GM23338 (cell line): ENCODE measurements around the gene TMEM39A. TPM values are rescaled to one million over a fixed set of nuclear protein-coding genes. Genes with fewer than 3 reads are reported as not detected.

Experiments
- ATAC-seq: fragments of 200-7000 bp; cut with Tn5 transposase; 3 replicates; pipeline ENCODE4 v1.9.1; 2020
- DNase-seq: peaks from one replicate; pipeline ENCODE4 v3.0.0-alpha.2; 2015; ENCODE audit warnings: low spot score
- H2AFZ ChIP-seq: fragments of 200-600 bp; sonication (generic); 2 replicates; pipeline ENCODE4 v1.8.0; 2016; ENCODE audit warnings: antibody characterized with exemption, mild to moderate bottlenecking, moderate library complexity
- H3F3A ChIP-seq: fragments of 200-600 bp; sonication (generic); replicated peaks from 2 replicates; pipeline ENCODE4 v1.8.0; 2017; ENCODE audit warnings: antibody characterized with exemption, mixed run types, low read depth
- H3K27ac ChIP-seq: fragments of 200-600 bp; sonication (generic); 2 replicates; pipeline ENCODE4 v1.6.1; 2016; ENCODE audit warnings: low read depth
- H3K27me3 ChIP-seq: fragments of 200-600 bp; sonication (generic); 2 replicates; pipeline ENCODE4 v1.8.0; 2016; ENCODE audit warnings: mild to moderate bottlenecking, mixed run types, moderate library complexity; ENCODE audit not compliant: insufficient read depth
- H3K36me3 ChIP-seq: fragments of 200-600 bp; sonication (generic); 2 replicates; pipeline ENCODE4 v1.8.0; 2016; ENCODE audit warnings: mild to moderate bottlenecking; ENCODE audit not compliant: insufficient read depth
- H3K4me1 ChIP-seq: fragments of 200-600 bp; sonication (generic); 2 replicates; pipeline ENCODE4 v1.8.0; 2016; ENCODE audit warnings: mild to moderate bottlenecking, moderate library complexity; ENCODE audit not compliant: insufficient read depth
- H3K4me2 ChIP-seq: fragments of 200-600 bp; sonication (generic); 2 replicates; pipeline ENCODE4 v1.7.1; 2017; ENCODE audit warnings: mixed run types
- H3K4me3 ChIP-seq: fragments of 200-600 bp; sonication (generic); 2 replicates; pipeline ENCODE4 v1.6.1; 2016; ENCODE audit warnings: mixed run types
- H3K79me2 ChIP-seq: fragments of 200-600 bp; sonication (generic); replicated peaks from 2 replicates; pipeline ENCODE4 v1.8.0; 2017; ENCODE audit warnings: mild to moderate bottlenecking; ENCODE audit not compliant: insufficient read depth
- H3K9me2 ChIP-seq: fragments of 200-600 bp; sonication (generic); 2 replicates; pipeline ENCODE4 v1.8.0; 2017; ENCODE audit not compliant: insufficient read depth
- H4K20me1 ChIP-seq: fragments of 200-600 bp; sonication (generic); replicated peaks from 2 replicates; pipeline ENCODE4 v1.8.0; 2017; ENCODE audit warnings: mild to moderate bottlenecking; ENCODE audit not compliant: insufficient read depth
- H3K27ac Mint-ChIP-seq: 2 replicates; pipeline ENCODE4 v1.8.0; 2020; ENCODE audit warnings: inconsistent platforms, mild to moderate bottlenecking, moderate library complexity, mixed read lengths
- H3K27me3 Mint-ChIP-seq: 3 replicates; pipeline ENCODE4 v1.8.0; 2022; ENCODE audit warnings: low read depth, mild to moderate bottlenecking, moderate library complexity, mixed read lengths, inconsistent platforms; ENCODE audit not compliant: insufficient read depth, poor library complexity
- H3K36me3 Mint-ChIP-seq: 3 replicates; pipeline ENCODE4 v1.8.0; 2021; ENCODE audit warnings: low read depth, mild to moderate bottlenecking, inconsistent platforms, moderate library complexity, mixed read lengths
- H3K4me1 Mint-ChIP-seq: 3 replicates; pipeline ENCODE4 v1.8.0; 2020; ENCODE audit warnings: mild to moderate bottlenecking, inconsistent platforms, mixed read lengths
- H3K4me3 Mint-ChIP-seq: 3 replicates; pipeline ENCODE4 v1.8.0; 2021; ENCODE audit warnings: moderate library complexity, mild to moderate bottlenecking, inconsistent platforms, mixed read lengths
- H3K9me3 Mint-ChIP-seq: 3 replicates; pipeline ENCODE4 v1.8.0; 2020; ENCODE audit warnings: moderate library complexity, mild to moderate bottlenecking, inconsistent platforms, mixed read lengths
- CREB1 ChIP-seq: fragments of 250-450 bp; sonication (Bioruptor Pico); IDR thresholded peaks from 2 replicates; pipeline ENCODE4 v1.5.0; 2020; ENCODE audit warnings: low read depth, mild to moderate bottlenecking, moderate library complexity
- CTCF ChIP-seq, 2 experiments: fragments of 200-600 bp in 1 of 2; sonication (generic) in 1 of 2; conservative IDR thresholded peaks; 2 replicates each; pipeline versions ENCODE4 v1.5.1 to v1.6.1; 2016 to 2017; ENCODE audit warnings: antibody characterized with exemption in 2 of 2, low read depth in 2 of 2, mild to moderate bottlenecking in 2 of 2, moderate library complexity in 1 of 2
- EZH2 ChIP-seq: fragments of 200-600 bp; sonication (generic); IDR thresholded peaks from one replicate; pipeline ENCODE4 v1.8.0; 2017; ENCODE audit warnings: antibody characterized with exemption, mild to moderate bottlenecking, low read depth; ENCODE audit not compliant: unreplicated experiment
- EZH2phosphoT487 ChIP-seq: fragments of 200-600 bp; sonication (generic); IDR thresholded peaks from one replicate; pipeline ENCODE4 v1.8.1; 2018; ENCODE audit warnings: antibody characterized with exemption; ENCODE audit not compliant: unreplicated experiment
- JUNB ChIP-seq: IDR thresholded peaks from one replicate; pipeline ENCODE4 v1.6.1; 2016; ENCODE audit warnings: antibody characterized with exemption; ENCODE audit not compliant: unreplicated experiment
- NANOG ChIP-seq: IDR thresholded peaks from 2 replicates; pipeline ENCODE4 v1.6.1; 2016; ENCODE audit warnings: antibody characterized with exemption, borderline replicate concordance
- POLR2AphosphoS5 ChIP-seq: IDR thresholded peaks from 2 replicates; pipeline ENCODE4 v1.6.1; 2016; ENCODE audit warnings: antibody characterized with exemption, low read depth
- ZNF114 ChIP-seq: fragments of 250-450 bp; sonication (Bioruptor Pico); IDR thresholded peaks from 2 replicates; pipeline ENCODE4 v1.5.0; 2020; ENCODE audit warnings: mild to moderate bottlenecking, moderate library complexity
- ZNF331 ChIP-seq: fragments of 250-450 bp; sonication (Bioruptor Pico); IDR thresholded peaks from 2 replicates; pipeline ENCODE4 v1.5.0; 2020; ENCODE audit warnings: low read depth, mild to moderate bottlenecking, moderate library complexity
- polyA plus RNA-seq: library from polyadenylated mRNA; unstranded; fragments of >200 nt; fragmentation: Nextera tagmentation; extraction: Ambion mirVana; gene quantifications from 2 replicates; pipeline ENCODE4 v1.2.1, GENCODE V29; 2016
- total RNA-seq: library from RNA; depleted of rRNA; stranded (reverse); fragments of >200 nt; shearing (Covaris generic); gene quantifications from 2 replicates; pipeline ENCODE4 v1.2.3, GENCODE V29; 2014
- TF ChIP-seq, protein P1 (sequence below): IDR thresholded peaks from 2 replicates; pipeline ENCODE4 v1.6.1; 2016; ENCODE audit warnings: antibody characterized with exemption
- TF ChIP-seq, protein P2 (sequence below): IDR thresholded peaks from one replicate; pipeline ENCODE4 v1.6.1; 2018; ENCODE audit warnings: antibody characterized with exemption; ENCODE audit not compliant: unreplicated experiment

TMEM39A gene
- total and polyA plus RNA-seq, 2 experiments from 2014 or later, result 12.9 to 51.6 TPM

GRCh38 chr3:119507404-119507803 lies 44.0 kb upstream of the TMEM39A start (continued):
- TF ChIP-seq CREB1 (CRISPR knock-in tag) (no peak), NANOG (no peak), JUNB (no peak), POLR2AphosphoS5 (no peak), ZNF331 (CRISPR knock-in tag) (no peak), CTCF (conservative IDR thresholded peaks at IDR 0.05; ENCODE audit: low read depth in 2 of 2) (no peak), EZH2phosphoT487 (no peak), ZNF114 (CRISPR knock-in tag) (no peak), EZH2 (no peak)
- TF ChIP-seq, protein P1, sequence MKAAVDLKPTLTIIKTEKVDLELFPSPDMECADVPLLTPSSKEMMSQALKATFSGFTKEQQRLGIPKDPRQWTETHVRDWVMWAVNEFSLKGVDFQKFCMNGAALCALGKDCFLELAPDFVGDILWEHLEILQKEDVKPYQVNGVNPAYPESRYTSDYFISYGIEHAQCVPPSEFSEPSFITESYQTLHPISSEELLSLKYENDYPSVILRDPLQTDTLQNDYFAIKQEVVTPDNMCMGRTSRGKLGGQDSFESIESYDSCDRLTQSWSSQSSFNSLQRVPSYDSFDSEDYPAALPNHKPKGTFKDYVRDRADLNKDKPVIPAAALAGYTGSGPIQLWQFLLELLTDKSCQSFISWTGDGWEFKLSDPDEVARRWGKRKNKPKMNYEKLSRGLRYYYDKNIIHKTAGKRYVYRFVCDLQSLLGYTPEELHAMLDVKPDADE, result no peak

GRCh38 chr3:119506631-119507030 lies 43.2 kb upstream of the TMEM39A start:
- H3K4me1 ChIP-seq, result no peaks in the 10 kb centered on the region
- H2AFZ ChIP-seq, result no peak overlapping the region
- Mint-ChIP-seq H3K27ac (no peak overlapping the region), H3K4me3 (no peak overlapping the region), H3K36me3 (peaks cover 57% of the 10 kb centered on the region), H3K27me3 (no peaks in the 10 kb centered on the region), H3K4me1 (no peaks in the 10 kb centered on the region), H3K9me3 (no peaks in the 10 kb centered on the region)
- ATAC-seq (no peak), DNase-seq (no peak)
- TF ChIP-seq, protein P2, sequence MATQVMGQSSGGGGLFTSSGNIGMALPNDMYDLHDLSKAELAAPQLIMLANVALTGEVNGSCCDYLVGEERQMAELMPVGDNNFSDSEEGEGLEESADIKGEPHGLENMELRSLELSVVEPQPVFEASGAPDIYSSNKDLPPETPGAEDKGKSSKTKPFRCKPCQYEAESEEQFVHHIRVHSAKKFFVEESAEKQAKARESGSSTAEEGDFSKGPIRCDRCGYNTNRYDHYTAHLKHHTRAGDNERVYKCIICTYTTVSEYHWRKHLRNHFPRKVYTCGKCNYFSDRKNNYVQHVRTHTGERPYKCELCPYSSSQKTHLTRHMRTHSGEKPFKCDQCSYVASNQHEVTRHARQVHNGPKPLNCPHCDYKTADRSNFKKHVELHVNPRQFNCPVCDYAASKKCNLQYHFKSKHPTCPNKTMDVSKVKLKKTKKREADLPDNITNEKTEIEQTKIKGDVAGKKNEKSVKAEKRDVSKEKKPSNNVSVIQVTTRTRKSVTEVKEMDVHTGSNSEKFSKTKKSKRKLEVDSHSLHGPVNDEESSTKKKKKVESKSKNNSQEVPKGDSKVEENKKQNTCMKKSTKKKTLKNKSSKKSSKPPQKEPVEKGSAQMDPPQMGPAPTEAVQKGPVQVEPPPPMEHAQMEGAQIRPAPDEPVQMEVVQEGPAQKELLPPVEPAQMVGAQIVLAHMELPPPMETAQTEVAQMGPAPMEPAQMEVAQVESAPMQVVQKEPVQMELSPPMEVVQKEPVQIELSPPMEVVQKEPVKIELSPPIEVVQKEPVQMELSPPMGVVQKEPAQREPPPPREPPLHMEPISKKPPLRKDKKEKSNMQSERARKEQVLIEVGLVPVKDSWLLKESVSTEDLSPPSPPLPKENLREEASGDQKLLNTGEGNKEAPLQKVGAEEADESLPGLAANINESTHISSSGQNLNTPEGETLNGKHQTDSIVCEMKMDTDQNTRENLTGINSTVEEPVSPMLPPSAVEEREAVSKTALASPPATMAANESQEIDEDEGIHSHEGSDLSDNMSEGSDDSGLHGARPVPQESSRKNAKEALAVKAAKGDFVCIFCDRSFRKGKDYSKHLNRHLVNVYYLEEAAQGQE, result no peak
- peaks cover 14% of the 10 kb centered on the region for H4K20me1 ChIP-seq
- no peaks in the 10 kb centered on the region for H3K27me3 ChIP-seq
- H3K9me2 ChIP-seq, result no peaks in the 10 kb centered on the region
- H3K4me3 ChIP-seq, result no peak overlapping the region
- no peak overlapping the region for H3K27ac ChIP-seq
- H3F3A ChIP-seq, result no peaks in the 10 kb centered on the region
- peaks cover 53% of the 10 kb centered on the region for H3K36me3 ChIP-seq
- H3K4me2 ChIP-seq, result no peak overlapping the region
- peaks cover 5% of the 10 kb centered on the region for H3K79me2 ChIP-seq
